Osteocyte (in vitro differentiated cells): ENCODE data around the gene OVCA2. TPM values are rescaled to one million over a fixed set of nuclear protein-coding genes. Genes with fewer than 3 reads are reported as not detected.
A peak's percentile ranks its signal among the peaks of the same experiment; 100 is the strongest.

ENCODE experiments used
- DNase-seq: peaks from one replicate; pipeline ENCODE4 v3.0.0; 2021; ENCODE audit warnings: mixed read lengths; ENCODE audit not compliant: unreplicated experiment; ENCODE audit errors: extremely low spot score
- H3K27ac Mint-ChIP-seq: one replicate; pipeline ENCODE4 v1.8.0; 2021; ENCODE audit warnings: mild to moderate bottlenecking, mixed read lengths; ENCODE audit not compliant: unreplicated experiment
- H3K27me3 Mint-ChIP-seq: one replicate; pipeline ENCODE4 v1.8.0; 2021; ENCODE audit warnings: mixed read lengths; ENCODE audit not compliant: unreplicated experiment
- H3K36me3 Mint-ChIP-seq: one replicate; pipeline ENCODE4 v1.8.0; 2021; ENCODE audit warnings: mixed read lengths; ENCODE audit not compliant: unreplicated experiment
- H3K4me1 Mint-ChIP-seq: one replicate; pipeline ENCODE4 v1.8.0; 2021; ENCODE audit warnings: mixed read lengths; ENCODE audit not compliant: unreplicated experiment
- H3K4me3 Mint-ChIP-seq: one replicate; pipeline ENCODE4 v1.8.0; 2021; ENCODE audit warnings: mild to moderate bottlenecking, moderate library complexity, mixed read lengths; ENCODE audit not compliant: unreplicated experiment
- H3K9me3 Mint-ChIP-seq: one replicate; pipeline ENCODE4 v1.8.0; 2021; ENCODE audit warnings: mixed read lengths; ENCODE audit not compliant: unreplicated experiment
- CTCF ChIP-seq: fragments of 200-600 bp; sonication (generic); IDR thresholded peaks from 2 replicates; pipeline ENCODE4 v1.5.0; 2021; ENCODE audit warnings: antibody characterized with exemption, mild to moderate bottlenecking, moderate library complexity
- total RNA-seq: library from RNA; stranded (reverse); gene quantifications from 2 replicates; pipeline ENCODE4 v1.2.1, GENCODE V29; 2021

OVCA2 gene
- total RNA-seq, 1 donor from 2014 or later, result 33.2 TPM

- no peak for DNase-seq
- Mint-ChIP-seq H3K36me3 (peaks cover 10% of the 10 kb centered on the region), H3K4me1 (peaks cover 52% of the 10 kb centered on the region), H3K4me3 (peak overlapping the region; percentile 14), H3K27ac (peak overlapping the region; percentile 80), H3K27me3 (no peaks in the 10 kb centered on the region), H3K9me3 (no peaks in the 10 kb centered on the region)
- no peak for TF ChIP-seq CTCF
Measured at GRCh38 chr17:2084766-2085647, 43.2 kb downstream of the OVCA2 start.

GRCh38 chr17:2085648-2085949 lies 43.8 kb downstream of the OVCA2 start:
- Mint-ChIP-seq H3K4me3 (no peak overlapping the region), H3K36me3 (peaks cover 10% of the 10 kb centered on the region), H3K27ac (peak overlapping the region; percentile 79), H3K27me3 (no peaks in the 10 kb centered on the region), H3K4me1 (peaks cover 58% of the 10 kb centered on the region), H3K9me3 (no peaks in the 10 kb centered on the region)
- DNase-seq, result no peak
- TF ChIP-seq CTCF, result no peak

GRCh38 chr17:2086306-2086705 lies 44.5 kb downstream of the OVCA2 start:
- H3K27ac Mint-ChIP-seq, result peak overlapping the region; percentile 79
- H3K4me1 Mint-ChIP-seq, result peaks cover 65% of the 10 kb centered on the region
- no peak for DNase-seq
- H3K36me3 Mint-ChIP-seq, result peaks cover 8% of the 10 kb centered on the region
- H3K4me3 Mint-ChIP-seq, result no peak overlapping the region
- H3K9me3 Mint-ChIP-seq, result no peaks in the 10 kb centered on the region
- TF ChIP-seq CTCF, result no peak
- H3K27me3 Mint-ChIP-seq, result no peaks in the 10 kb centered on the region

- Mint-ChIP-seq H3K4me1 (peaks cover 68% of the 10 kb centered on the region), H3K4me3 (no peak overlapping the region), H3K9me3 (no peaks in the 10 kb centered on the region), H3K27me3 (no peaks in the 10 kb centered on the region), H3K27ac (no peak overlapping the region), H3K36me3 (peaks cover 3% of the 10 kb centered on the region)
- no peak for TF ChIP-seq CTCF
- no peak for DNase-seq
Measured at GRCh38 chr17:2087597-2088211, 45.9 kb downstream of the OVCA2 start.

GRCh38 chr17:2089021-2089422 lies 47.2 kb downstream of the OVCA2 start:
- DNase-seq, result no peak
- H3K4me1 Mint-ChIP-seq, result peaks cover 63% of the 10 kb centered on the region
- no peak for TF ChIP-seq CTCF
- H3K27ac Mint-ChIP-seq, result peak overlapping the region; percentile 96
- H3K27me3 Mint-ChIP-seq, result no peaks in the 10 kb centered on the region
- H3K9me3 Mint-ChIP-seq, result no peaks in the 10 kb centered on the region
- H3K4me3 Mint-ChIP-seq, result peak overlapping the region; percentile 74
- peaks cover 1% of the 10 kb centered on the region for H3K36me3 Mint-ChIP-seq
